ENCODE measurements around the gene OPALIN.

OPALIN gene

DNA sequence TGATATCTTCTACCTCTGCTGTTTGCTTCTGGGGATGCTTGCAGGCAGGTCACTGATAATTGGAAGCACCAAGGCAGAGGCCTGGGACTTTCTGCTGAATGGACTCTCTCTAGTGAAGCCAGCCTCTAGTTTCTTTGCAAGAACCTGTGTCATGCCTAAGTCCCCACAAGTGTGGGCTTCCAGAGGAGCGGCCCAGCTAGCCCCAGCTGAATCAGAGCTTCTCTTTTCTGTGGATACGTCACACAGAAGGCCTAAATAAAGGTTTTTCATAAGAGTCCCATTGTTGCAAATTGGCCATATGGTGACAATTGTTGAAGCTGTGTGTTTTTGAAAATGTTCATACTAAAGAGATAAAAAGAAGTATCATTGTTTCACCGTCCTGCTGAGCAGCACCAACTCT, 6.8 kb upstream of the OPALIN start:
- TF ChIP-seq FOXP2 (optimal IDR thresholded peaks at IDR 0.05; ENCODE audit: borderline replicate concordance, extremely low read depth, extremely low read length, insufficient read depth) (no peak), SIN3A (IDR thresholded peaks at IDR 0.05; ENCODE audit: borderline replicate concordance, insufficient read depth, low read length) (no peak), POLR2AphosphoS5 (IDR thresholded peaks at IDR 0.05; ENCODE audit: low read depth, low read length) (no peak), REST (IDR thresholded peaks at IDR 0.05; ENCODE audit: insufficient read depth in 1 of 2, low read depth in 2 of 2, low read length in 2 of 2) (no peak), TAF1 (IDR thresholded peaks at IDR 0.05; ENCODE audit: borderline replicate concordance, insufficient read depth, low read length) (no peak)

DNA sequence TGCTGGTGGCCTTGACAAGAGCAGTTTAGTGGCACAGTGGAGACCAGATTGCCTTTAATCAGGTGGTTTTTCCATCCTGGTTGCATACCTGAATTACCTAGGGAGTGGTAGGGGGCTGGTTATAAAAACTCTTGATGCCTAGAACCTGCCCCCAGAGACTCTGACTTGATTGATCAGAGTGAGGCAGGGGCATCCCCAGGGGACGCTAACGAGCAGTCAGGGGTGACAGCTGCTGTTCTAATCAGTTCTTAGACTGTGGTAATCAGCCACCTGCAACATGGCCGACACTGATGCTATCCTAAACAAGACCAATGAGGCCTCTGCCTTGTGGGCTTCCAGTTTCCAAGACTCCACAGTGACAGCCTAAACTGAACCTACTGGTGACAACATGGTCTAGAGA, 2.0 kb upstream of the OPALIN start:
- TF ChIP-seq SIN3A (IDR thresholded peaks at IDR 0.05; ENCODE audit: borderline replicate concordance, insufficient read depth, low read length): no peak
- no peak for TF ChIP-seq FOXP2 (optimal IDR thresholded peaks at IDR 0.05; ENCODE audit: borderline replicate concordance, extremely low read depth, extremely low read length, insufficient read depth)
- TF ChIP-seq REST (IDR thresholded peaks at IDR 0.05; ENCODE audit: insufficient read depth in 1 of 2, low read depth in 2 of 2, low read length in 2 of 2): no peak
- TF ChIP-seq POLR2AphosphoS5 (IDR thresholded peaks at IDR 0.05; ENCODE audit: low read depth, low read length): no peak
- no peak for TF ChIP-seq TAF1 (IDR thresholded peaks at IDR 0.05; ENCODE audit: borderline replicate concordance, insufficient read depth, low read length)

DNA sequence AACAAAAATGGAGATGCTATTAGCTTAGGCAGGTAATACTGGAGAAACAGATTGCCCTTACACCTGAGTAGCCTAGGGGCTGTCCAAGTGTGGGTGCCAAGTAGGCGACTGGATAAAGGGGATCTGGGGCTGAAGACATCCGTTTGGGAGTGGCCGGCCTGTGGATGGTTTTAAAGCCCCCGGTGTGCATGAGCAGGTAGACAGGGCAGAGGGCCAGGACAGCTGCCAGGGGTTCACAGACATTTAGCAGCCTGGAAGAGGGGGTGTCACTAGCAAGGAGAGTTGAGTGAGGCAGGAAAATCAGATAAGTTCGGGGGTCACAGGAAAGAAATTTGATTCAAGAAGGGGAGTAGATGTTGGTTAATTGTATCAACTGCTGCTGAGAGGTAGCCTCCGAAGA, 1.5 kb upstream of the OPALIN start:
- no peak for TF ChIP-seq POLR2AphosphoS5 (IDR thresholded peaks at IDR 0.05; ENCODE audit: low read depth, low read length)
- TF ChIP-seq SIN3A (IDR thresholded peaks at IDR 0.05; ENCODE audit: borderline replicate concordance, insufficient read depth, low read length): no peak
- no peak for TF ChIP-seq REST (IDR thresholded peaks at IDR 0.05; ENCODE audit: insufficient read depth in 1 of 2, low read depth in 2 of 2, low read length in 2 of 2)
- TF ChIP-seq TAF1 (IDR thresholded peaks at IDR 0.05; ENCODE audit: borderline replicate concordance, insufficient read depth, low read length): no peak
- TF ChIP-seq FOXP2 (optimal IDR thresholded peaks at IDR 0.05; ENCODE audit: borderline replicate concordance, extremely low read depth, extremely low read length, insufficient read depth): no peak

GRCh38 chr10:96359616-96360015, 814 bp upstream of the OPALIN start:
- no peak for TF ChIP-seq FOXP2 (optimal IDR thresholded peaks at IDR 0.05; ENCODE audit: borderline replicate concordance, extremely low read depth, extremely low read length, insufficient read depth)

DNA sequence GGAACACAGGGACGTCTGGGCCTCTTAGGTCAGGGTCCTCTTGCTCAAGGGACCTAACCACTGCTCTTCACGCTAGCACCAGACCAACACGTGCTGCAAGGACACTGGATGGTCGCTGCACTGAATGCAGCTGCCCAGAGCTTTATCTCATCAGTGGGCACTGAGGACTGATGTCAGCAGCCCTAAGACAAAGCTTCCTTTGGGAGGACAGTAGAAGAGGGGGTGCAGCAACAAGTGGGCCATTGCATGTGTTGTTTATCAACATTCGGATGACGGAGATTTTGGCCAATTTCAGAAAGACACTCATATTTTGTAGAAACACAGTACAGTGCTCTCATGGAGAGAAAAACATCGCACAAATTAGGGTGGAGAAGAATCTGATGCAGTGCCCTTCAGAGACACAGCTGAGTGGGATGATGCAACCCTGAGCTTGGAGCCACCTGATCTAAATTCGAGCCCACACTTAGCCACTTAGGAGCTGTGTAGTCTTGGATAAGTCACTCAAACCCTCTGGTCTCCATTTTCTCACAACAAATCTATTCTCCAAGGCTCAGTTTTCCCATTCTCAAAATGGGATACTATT, 1.7 kb downstream of the OPALIN start:
- no peak for TF ChIP-seq REST (IDR thresholded peaks at IDR 0.05; ENCODE audit: insufficient read depth in 1 of 2, low read depth in 2 of 2, low read length in 2 of 2)
- no peak for TF ChIP-seq TAF1 (IDR thresholded peaks at IDR 0.05; ENCODE audit: borderline replicate concordance, insufficient read depth, low read length)
- TF ChIP-seq FOXP2 (optimal IDR thresholded peaks at IDR 0.05; ENCODE audit: borderline replicate concordance, extremely low read depth, extremely low read length, insufficient read depth): no peak
- TF ChIP-seq SIN3A (IDR thresholded peaks at IDR 0.05; ENCODE audit: borderline replicate concordance, insufficient read depth, low read length): no peak
- TF ChIP-seq POLR2AphosphoS5 (IDR thresholded peaks at IDR 0.05; ENCODE audit: low read depth, low read length): no peak
